Measurements from ENCODE around the gene ERVW-1.

The ERVW-1 gene

DNA sequence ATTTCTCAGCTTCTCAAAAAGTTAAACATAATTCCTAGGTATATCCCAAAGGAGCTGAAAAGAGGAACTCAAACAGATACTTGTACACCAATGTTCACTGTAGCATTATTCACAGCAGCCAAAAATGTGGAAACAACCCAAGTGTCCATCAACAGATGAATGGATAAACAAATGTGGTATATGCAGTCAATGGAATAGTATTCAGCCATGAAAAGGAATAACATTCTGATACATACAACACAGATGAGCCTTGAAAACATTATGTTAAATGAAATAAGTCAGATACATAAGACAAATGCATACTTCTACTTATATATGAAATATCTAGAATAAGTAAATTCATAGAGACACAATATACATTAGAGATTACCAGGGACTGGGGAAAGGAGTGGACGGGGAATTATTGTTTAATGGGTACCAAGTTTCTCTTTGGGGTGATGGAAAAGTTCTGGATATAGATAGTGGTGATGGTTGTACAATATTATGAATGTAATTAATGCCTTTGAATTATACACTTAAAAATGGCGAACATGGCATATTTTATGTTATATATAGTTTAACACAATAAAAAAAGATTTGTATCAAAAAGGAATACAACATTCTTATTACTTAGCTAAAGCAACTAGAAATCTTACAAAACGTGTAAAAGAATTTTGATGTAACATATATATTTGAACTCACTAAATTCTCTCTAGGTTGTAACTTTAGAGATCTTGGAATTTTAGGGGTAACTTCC lies 35.6 kb upstream of the ERVW-1 start:
- Histone ChIP-seq H3K79me2 (ENCODE audit: control insufficient read depth, low read length) (no peaks in the 10 kb centered on the region), H3K4me2 (ENCODE audit: low read length) (no peak overlapping the region), H3K27ac (ENCODE audit: low read depth, low read length) (no peak overlapping the region), H3K9me2 (replicated peaks; ENCODE audit: control insufficient read depth, low read length) (no peaks in the 10 kb centered on the region), H3F3A (ENCODE audit: control insufficient read depth, insufficient read depth) (no peaks in the 10 kb centered on the region), H3K4me3 (ENCODE audit: low read length) (no peak overlapping the region), H3K4me1 (ENCODE audit: control insufficient read depth, low read length) (no peaks in the 10 kb centered on the region), H3K36me3 (ENCODE audit: control insufficient read depth, low read length) (peaks cover 22% of the 10 kb centered on the region), H4K20me1 (ENCODE audit: control insufficient read depth, insufficient read depth, low read depth, low read length) (no peaks in the 10 kb centered on the region), H3K27me3 (ENCODE audit: control insufficient read depth, low read length) (no peaks in the 10 kb centered on the region), H3K9me3 (ENCODE audit: control insufficient read depth, insufficient read depth, low read length) (no peaks in the 10 kb centered on the region)
- TF ChIP-seq EZH2phosphoT487 (IDR thresholded peaks at IDR 0.05; ENCODE audit: borderline replicate concordance, low read length) (no peak), CTCF (IDR thresholded peaks at IDR 0.05; ENCODE audit: low read depth, low read length, poor library complexity, severe bottlenecking) (no peak)

- no peaks in the 10 kb centered on the region for H3K79me2 ChIP-seq (ENCODE audit: control insufficient read depth, low read length)
- H4K20me1 ChIP-seq (ENCODE audit: control insufficient read depth, insufficient read depth, low read depth, low read length) = no peaks in the 10 kb centered on the region
- H3K4me1 ChIP-seq (ENCODE audit: control insufficient read depth, low read length) = no peaks in the 10 kb centered on the region
- H3K27me3 ChIP-seq (ENCODE audit: control insufficient read depth, low read length) = no peaks in the 10 kb centered on the region
- H3K36me3 ChIP-seq (ENCODE audit: control insufficient read depth, low read length) = peaks cover 19% of the 10 kb centered on the region
- H3K4me2 ChIP-seq (ENCODE audit: low read length) = no peak overlapping the region
- H3F3A ChIP-seq (ENCODE audit: control insufficient read depth, insufficient read depth) = no peaks in the 10 kb centered on the region
- H3K4me3 ChIP-seq (ENCODE audit: low read length) = no peak overlapping the region
- H3K9me3 ChIP-seq (ENCODE audit: control insufficient read depth, insufficient read depth, low read length) = no peaks in the 10 kb centered on the region
- H3K27ac ChIP-seq (ENCODE audit: low read depth, low read length) = no peak overlapping the region
- no peaks in the 10 kb centered on the region for H3K9me2 ChIP-seq (replicated peaks; ENCODE audit: control insufficient read depth, low read length)
- no peak for TF ChIP-seq EZH2phosphoT487 (IDR thresholded peaks at IDR 0.05; ENCODE audit: borderline replicate concordance, low read length)
- TF ChIP-seq CTCF (IDR thresholded peaks at IDR 0.05; ENCODE audit: low read depth, low read length, poor library complexity, severe bottlenecking) = no peak
These were observed 31.2 kb upstream of the ERVW-1 start for GRCh38 chr7:92508946-92509345.

GRCh38 chr7:92506363-92506762 lies 28.6 kb upstream of the ERVW-1 start:
- peaks cover 21% of the 10 kb centered on the region for H3K36me3 ChIP-seq (ENCODE audit: control insufficient read depth, low read length)
- H3K9me2 ChIP-seq (replicated peaks; ENCODE audit: control insufficient read depth, low read length) = no peaks in the 10 kb centered on the region
- H3F3A ChIP-seq (ENCODE audit: control insufficient read depth, insufficient read depth) = no peaks in the 10 kb centered on the region
- H3K4me1 ChIP-seq (ENCODE audit: control insufficient read depth, low read length) = no peaks in the 10 kb centered on the region
- H3K79me2 ChIP-seq (ENCODE audit: control insufficient read depth, low read length) = no peaks in the 10 kb centered on the region
- no peaks in the 10 kb centered on the region for H4K20me1 ChIP-seq (ENCODE audit: control insufficient read depth, insufficient read depth, low read depth, low read length)
- H3K9me3 ChIP-seq (ENCODE audit: control insufficient read depth, insufficient read depth, low read length) = no peaks in the 10 kb centered on the region
- H3K27ac ChIP-seq (ENCODE audit: low read depth, low read length) = no peak overlapping the region
- no peak overlapping the region for H3K4me3 ChIP-seq (ENCODE audit: low read length)
- TF ChIP-seq CTCF (IDR thresholded peaks at IDR 0.05; ENCODE audit: low read depth, low read length, poor library complexity, severe bottlenecking) (no peak), EZH2phosphoT487 (IDR thresholded peaks at IDR 0.05; ENCODE audit: borderline replicate concordance, low read length) (no peak)
- no peaks in the 10 kb centered on the region for H3K27me3 ChIP-seq (ENCODE audit: control insufficient read depth, low read length)
- no peak overlapping the region for H3K4me2 ChIP-seq (ENCODE audit: low read length)
